GM21737 (cell line): Measurements from ENCODE around the gene DDO.
"Not testable (repeated sequence)": the region's sequence is repeated elsewhere in the genome, so short reads cannot be mapped to it uniquely, and the experiment has no call there.

Experiments
- ATAC-seq: cut with Tn5 transposase; IDR thresholded peaks from one replicate; pipeline ENCODE4 v1.9.1; 2021; ENCODE audit warnings: mild to moderate bottlenecking, moderate library complexity; ENCODE audit not compliant: unreplicated experiment

DDO gene

GRCh38 chr6:110415086-110415916, at the start of gene DDO:
Gene DDO, minus strand, starts transcription at chr6:110415575. Its CDS starts 2,113 bp downstream, at chr6:110413462.
- ATAC-seq = no peak

GRCh38 chr6:110462884-110463481, 47.6 kb upstream of the DDO start:
- no peak for ATAC-seq

GRCh38 chr6:110461376-110461775, 46.0 kb upstream of the DDO start:
- ATAC-seq = no peak

GRCh38 chr6:110459137-110459536, 43.8 kb upstream of the DDO start:
- no peak for ATAC-seq

GRCh38 chr6:110458476-110458875, 43.1 kb upstream of the DDO start:
- no peak for ATAC-seq

GRCh38 chr6:110457567-110458175, 42.3 kb upstream of the DDO start:
- ATAC-seq = not testable (repeated sequence)

- ATAC-seq = no peak
Measured at GRCh38 chr6:110456694-110457093, 41.3 kb upstream of the DDO start.

- ATAC-seq = no peak
Measured at GRCh38 chr6:110449541-110449895, 34.1 kb upstream of the DDO start.

GRCh38 chr6:110448846-110449540, 33.6 kb upstream of the DDO start:
- no peak for ATAC-seq

GRCh38 chr6:110447761-110448160, 32.4 kb upstream of the DDO start:
- no peak for ATAC-seq

- no peak for ATAC-seq
Measured at GRCh38 chr6:110446405-110446804, 31.0 kb upstream of the DDO start.

GRCh38 chr6:110440026-110440425, 24.7 kb upstream of the DDO start:
- ATAC-seq = no peak

GRCh38 chr6:110439356-110439755, 24.0 kb upstream of the DDO start:
- ATAC-seq = no peak

GRCh38 chr6:110434961-110435602, 19.7 kb upstream of the DDO start:
- ATAC-seq = no peak

GRCh38 chr6:110432285-110432900, 17.0 kb upstream of the DDO start:
- no peak for ATAC-seq

- ATAC-seq = no peak
Measured at GRCh38 chr6:110430741-110431140, 15.4 kb upstream of the DDO start.

GRCh38 chr6:110430236-110430635, 14.9 kb upstream of the DDO start:
- no peak for ATAC-seq

- ATAC-seq = no peak
Measured at GRCh38 chr6:110428153-110428552, 12.8 kb upstream of the DDO start.

GRCh38 chr6:110425816-110426215, 10.4 kb upstream of the DDO start:
- no peak for ATAC-seq

- no peak for ATAC-seq
Measured at GRCh38 chr6:110422444-110422822, 7.1 kb upstream of the DDO start.
